Kasumi-1 (cell line): ENCODE measurements around the gene ACVR2A.
A peak's percentile ranks its signal among the peaks of the same experiment; 100 is the strongest.

Experiments
- DNase-seq, 2 experiments: peaks; one replicate each; lab custom pipeline; 2025; lab: John Stamatoyannopoulos, UW

Gene ACVR2A

GRCh38 chr2:147924647-147925046 lies 79.8 kb downstream of the ACVR2A start:
- DNase-seq = no peak

DNA sequence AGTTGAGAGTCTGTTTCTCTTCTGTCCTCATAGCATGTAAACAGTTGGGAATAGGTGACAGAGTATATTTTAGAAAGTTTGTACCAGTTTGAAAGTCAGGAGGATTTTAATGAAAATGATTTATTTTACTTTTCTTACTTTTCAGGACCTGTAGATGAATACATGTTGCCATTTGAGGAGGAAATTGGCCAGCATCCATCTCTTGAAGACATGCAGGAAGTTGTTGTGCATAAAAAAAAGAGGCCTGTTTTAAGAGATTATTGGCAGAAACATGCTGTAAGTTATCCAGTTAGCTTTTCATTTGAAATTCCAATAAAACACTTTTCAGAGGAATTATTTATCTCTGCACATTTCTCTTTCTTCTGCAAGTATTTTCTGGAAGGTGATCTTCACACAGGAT lies 81.1 kb downstream of the ACVR2A start:
- peak; percentile 39 to 47 for DNase-seq

- DNase-seq = no peak
Observed at GRCh38 chr2:147927053-147927588, 82.3 kb downstream of the ACVR2A start.

- no peak for DNase-seq
Observed at GRCh38 chr2:147933931-147934330, 89.1 kb downstream of the ACVR2A start.

DNA sequence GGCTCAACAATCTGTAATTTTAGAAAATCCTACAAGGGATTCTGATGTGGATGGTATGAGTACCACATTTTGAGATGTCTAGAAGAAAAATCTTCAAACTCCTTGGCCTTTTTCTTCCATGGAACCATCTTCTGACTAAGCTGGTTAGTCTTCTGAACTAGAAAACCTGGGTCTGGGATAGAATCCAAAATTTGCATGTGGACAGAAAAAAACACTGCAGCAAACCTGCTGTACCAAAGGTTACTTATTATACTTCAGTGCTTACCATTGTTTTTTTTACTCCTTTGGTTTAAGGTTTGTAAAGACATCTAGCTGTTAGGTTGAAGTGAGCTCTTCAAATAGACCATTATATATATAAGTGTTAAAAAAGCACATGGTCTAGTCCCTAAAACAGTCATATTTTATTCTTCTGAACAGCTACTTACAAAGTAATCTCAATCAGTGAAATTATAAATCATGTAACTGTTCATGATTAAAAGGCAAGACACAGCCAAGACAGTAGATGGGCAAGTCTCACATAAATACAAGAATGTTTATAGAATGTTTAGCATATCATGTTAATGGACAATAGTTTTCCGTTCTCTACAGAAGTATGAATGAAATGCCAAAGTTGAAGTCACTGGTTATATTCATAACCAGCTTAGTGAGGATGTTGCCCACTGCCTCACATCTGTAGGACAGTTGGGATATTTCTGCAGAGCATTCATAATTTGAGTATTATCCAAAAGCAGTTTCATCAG lies 90.2 kb downstream of the ACVR2A start:
- DNase-seq = no peak

- DNase-seq = peak; percentile 84 to 86
Observed at GRCh38 chr2:147937744-147938349, 93.0 kb downstream of the ACVR2A start.

DNA sequence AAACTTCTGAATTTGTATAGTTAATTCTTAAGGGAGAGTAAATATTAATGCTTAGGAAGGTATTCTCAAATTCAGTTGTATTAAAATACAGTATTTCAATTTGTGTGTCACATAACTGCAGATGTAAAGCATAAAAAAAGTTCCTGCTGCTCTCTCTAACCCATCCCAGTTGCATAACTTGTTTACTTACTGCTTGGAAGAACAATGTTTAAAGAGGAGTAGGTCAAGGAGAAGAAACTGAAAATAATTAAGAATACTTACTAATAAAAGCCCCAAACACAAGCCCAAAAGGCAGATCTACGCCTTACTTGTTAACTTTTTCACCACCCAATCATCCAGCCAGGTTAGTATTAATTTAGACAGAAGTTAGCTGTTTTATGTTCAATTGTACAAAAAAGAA lies 94.5 kb downstream of the ACVR2A start:
- DNase-seq = no peak

GRCh38 chr2:147945660-147946059 lies 100.8 kb downstream of the ACVR2A start:
- peak; percentile 46 to 68 for DNase-seq

GRCh38 chr2:147952118-147952517 lies 107.3 kb downstream of the ACVR2A start:
- no peak for DNase-seq

GRCh38 chr2:147968571-147968970 lies 123.7 kb downstream of the ACVR2A start:
- DNase-seq = no peak

DNA sequence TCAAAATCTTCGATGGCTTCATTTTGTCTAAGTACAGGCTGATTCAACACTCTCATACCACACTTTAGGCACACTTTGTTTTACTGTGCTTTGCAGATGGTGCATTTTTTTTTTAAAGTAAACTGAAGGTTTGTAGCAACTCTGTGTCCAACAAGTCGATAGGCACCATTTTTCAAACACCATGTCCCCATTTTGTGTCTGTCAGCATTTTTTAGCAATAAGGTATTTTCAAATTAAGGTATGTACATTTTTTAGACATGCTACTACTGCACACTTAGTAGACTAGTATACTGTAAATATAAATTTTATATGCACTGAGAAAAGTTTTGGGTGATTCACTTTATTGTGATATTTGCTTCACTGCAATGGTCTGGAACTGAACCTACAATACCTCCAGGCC lies 131.3 kb downstream of the ACVR2A start:
- no peak for DNase-seq

DNA sequence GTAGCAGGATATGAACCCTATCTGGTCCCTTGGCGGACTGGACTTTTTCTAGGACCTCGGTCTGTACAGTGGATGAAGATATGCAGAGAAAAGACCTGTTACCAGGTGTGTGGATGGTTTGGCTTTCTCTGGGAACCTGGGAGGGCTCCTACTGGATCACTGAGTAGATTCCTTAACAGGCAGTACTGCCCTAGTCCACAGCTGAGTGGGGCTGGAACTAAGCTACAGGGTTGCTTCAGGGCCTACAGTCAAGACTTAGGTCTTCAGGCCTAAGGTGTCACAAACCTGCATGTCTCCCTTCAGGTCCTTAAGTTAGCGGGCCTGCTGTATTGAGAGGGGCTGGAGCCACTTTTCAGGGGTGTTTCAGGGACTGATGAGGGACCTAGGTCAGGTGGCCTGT lies 132.8 kb downstream of the ACVR2A start:
- DNase-seq = no peak
